Neural progenitor cell (in vitro differentiated cells): ENCODE data around the gene IRAK3. TPM values are rescaled to one million over a fixed set of nuclear protein-coding genes. Genes with fewer than 3 reads are reported as not detected.

ENCODE experiments used
- DNase-seq: peaks from one replicate; pipeline ENCODE4 v3.0.0-alpha.2; 2016; ENCODE audit warnings: low spot score
- H2AFZ ChIP-seq: fragments of 200-600 bp; sonication (generic); replicated peaks from 2 replicates; pipeline ENCODE4 v1.6.1; 2016; ENCODE audit warnings: antibody characterized with exemption
- H3F3A ChIP-seq: fragments of 200-600 bp; sonication (generic); 2 replicates; pipeline ENCODE4 v1.6.1; 2016; ENCODE audit warnings: antibody characterized with exemption, low read depth
- H3K27ac ChIP-seq: fragments of 200-600 bp; sonication (generic); 2 replicates; pipeline ENCODE4 v1.5.1; 2016; ENCODE audit warnings: mild to moderate bottlenecking
- H3K27me3 ChIP-seq: fragments of 200-600 bp; sonication (generic); 2 replicates; pipeline ENCODE4 v1.6.1; 2016; ENCODE audit warnings: mild to moderate bottlenecking, moderate library complexity
- H3K36me3 ChIP-seq: fragments of 200-600 bp; sonication (generic); 2 replicates; pipeline ENCODE4 v1.5.1; 2016
- H3K4me1 ChIP-seq: fragments of 200-600 bp; sonication (generic); 2 replicates; pipeline ENCODE4 v1.6.1; 2016; ENCODE audit warnings: mixed run types
- H3K4me2 ChIP-seq: fragments of 200-600 bp; sonication (generic); 2 replicates; pipeline ENCODE4 v1.6.1; 2016
- H3K4me3 ChIP-seq: fragments of 200-600 bp; sonication (generic); 2 replicates; pipeline ENCODE4 v1.5.1; 2016
- H3K79me2 ChIP-seq: fragments of 200-600 bp; sonication (generic); 2 replicates; pipeline ENCODE4 v1.6.1; 2016; ENCODE audit warnings: low read depth
- H3K9ac ChIP-seq: fragments of 200-600 bp; sonication (generic); 2 replicates; pipeline ENCODE4 v1.6.1; 2016
- H3K9me3 ChIP-seq: fragments of 200-600 bp; sonication (generic); 2 replicates; pipeline ENCODE4 v1.5.1; 2016; ENCODE audit warnings: low read depth
- H4K20me1 ChIP-seq: fragments of 200-600 bp; sonication (generic); 2 replicates; pipeline ENCODE4 v1.6.1; 2016; ENCODE audit warnings: low read depth
- H3K27ac Mint-ChIP-seq: 3 replicates; pipeline ENCODE4 v1.8.0; 2021; ENCODE audit warnings: mixed read lengths
- H3K27me3 Mint-ChIP-seq: 2 replicates; pipeline ENCODE4 v1.8.0; 2022; ENCODE audit warnings: low read depth, mild to moderate bottlenecking, inconsistent platforms, moderate library complexity, mixed read lengths; ENCODE audit not compliant: insufficient read depth
- H3K36me3 Mint-ChIP-seq: 3 replicates; pipeline ENCODE4 v1.8.0; 2021; ENCODE audit warnings: mixed read lengths
- H3K4me1 Mint-ChIP-seq: 3 replicates; pipeline ENCODE4 v1.8.0; 2021; ENCODE audit warnings: mixed read lengths
- H3K4me3 Mint-ChIP-seq: 3 replicates; pipeline ENCODE4 v1.8.0; 2021; ENCODE audit warnings: mild to moderate bottlenecking, moderate library complexity, mixed read lengths
- H3K9me3 Mint-ChIP-seq: 3 replicates; pipeline ENCODE4 v1.8.0; 2020; ENCODE audit warnings: mixed read lengths
- EZH2 ChIP-seq: fragments of 200-600 bp; sonication (generic); IDR thresholded peaks from 2 replicates; pipeline ENCODE4 v1.6.1; 2017; ENCODE audit warnings: antibody characterized with exemption, mild to moderate bottlenecking, moderate library complexity
- EZH2phosphoT487 ChIP-seq: fragments of 200-600 bp; sonication (generic); IDR thresholded peaks from 2 replicates; pipeline ENCODE4 v1.6.1; 2017; ENCODE audit warnings: antibody characterized with exemption
- total RNA-seq: library from RNA; depleted of rRNA; stranded (reverse); fragments of >200 nt; gene quantifications from 2 replicates; pipeline ENCODE4 v1.2.3, GENCODE V29; 2015; ENCODE audit warnings: low replicate concordance
- TF ChIP-seq, protein P1 (sequence below): fragments of 200-600 bp; sonication (generic); IDR thresholded peaks from 2 replicates; pipeline ENCODE4 v1.5.1; 2017; ENCODE audit warnings: antibody characterized with exemption, mild to moderate bottlenecking

The IRAK3 gene
- total RNA-seq, 1 donor from 2014 or later = 3.0 TPM

DNA sequence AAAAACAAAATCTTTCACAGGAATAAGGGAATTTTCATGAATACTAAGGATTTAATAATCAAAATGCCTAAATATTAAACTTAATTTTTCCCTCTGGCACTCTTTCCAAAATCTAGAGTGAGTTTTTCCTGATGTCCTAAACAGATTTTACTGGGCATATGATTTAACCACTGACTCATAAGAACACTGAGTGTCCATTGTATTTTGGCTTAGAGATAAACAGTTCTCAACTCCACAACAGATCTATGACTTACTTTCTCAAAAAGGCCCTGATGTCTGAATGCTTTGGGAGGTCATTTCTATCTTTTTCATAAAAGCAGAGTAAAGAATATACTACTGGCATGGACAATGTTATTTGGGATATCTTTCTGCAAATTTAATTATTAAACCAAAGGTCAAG is 34.2 kb upstream of the IRAK3 start:
- Mint-ChIP-seq H3K36me3 (peaks cover 3% of the 10 kb centered on the region), H3K9me3 (no peaks in the 10 kb centered on the region), H3K4me3 (no peak overlapping the region), H3K27ac (no peak overlapping the region), H3K4me1 (no peaks in the 10 kb centered on the region), H3K27me3 (no peaks in the 10 kb centered on the region)
- H3K27ac ChIP-seq = no peak overlapping the region
- H3K9me3 ChIP-seq = no peaks in the 10 kb centered on the region
- H3K4me2 ChIP-seq = no peak overlapping the region
- no peaks in the 10 kb centered on the region for H3K79me2 ChIP-seq
- H3K36me3 ChIP-seq = no peaks in the 10 kb centered on the region
- no peaks in the 10 kb centered on the region for H4K20me1 ChIP-seq
- TF ChIP-seq EZH2phosphoT487 = no peak
- TF ChIP-seq, protein P1, sequence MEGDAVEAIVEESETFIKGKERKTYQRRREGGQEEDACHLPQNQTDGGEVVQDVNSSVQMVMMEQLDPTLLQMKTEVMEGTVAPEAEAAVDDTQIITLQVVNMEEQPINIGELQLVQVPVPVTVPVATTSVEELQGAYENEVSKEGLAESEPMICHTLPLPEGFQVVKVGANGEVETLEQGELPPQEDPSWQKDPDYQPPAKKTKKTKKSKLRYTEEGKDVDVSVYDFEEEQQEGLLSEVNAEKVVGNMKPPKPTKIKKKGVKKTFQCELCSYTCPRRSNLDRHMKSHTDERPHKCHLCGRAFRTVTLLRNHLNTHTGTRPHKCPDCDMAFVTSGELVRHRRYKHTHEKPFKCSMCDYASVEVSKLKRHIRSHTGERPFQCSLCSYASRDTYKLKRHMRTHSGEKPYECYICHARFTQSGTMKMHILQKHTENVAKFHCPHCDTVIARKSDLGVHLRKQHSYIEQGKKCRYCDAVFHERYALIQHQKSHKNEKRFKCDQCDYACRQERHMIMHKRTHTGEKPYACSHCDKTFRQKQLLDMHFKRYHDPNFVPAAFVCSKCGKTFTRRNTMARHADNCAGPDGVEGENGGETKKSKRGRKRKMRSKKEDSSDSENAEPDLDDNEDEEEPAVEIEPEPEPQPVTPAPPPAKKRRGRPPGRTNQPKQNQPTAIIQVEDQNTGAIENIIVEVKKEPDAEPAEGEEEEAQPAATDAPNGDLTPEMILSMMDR = no peak
- no peak overlapping the region for H3K4me3 ChIP-seq
- H3K9ac ChIP-seq = no peak overlapping the region
- H2AFZ ChIP-seq = no peak overlapping the region
- DNase-seq = no peak
- H3K4me1 ChIP-seq = no peaks in the 10 kb centered on the region
- no peaks in the 10 kb centered on the region for H3F3A ChIP-seq
- H3K27me3 ChIP-seq = no peaks in the 10 kb centered on the region

DNA sequence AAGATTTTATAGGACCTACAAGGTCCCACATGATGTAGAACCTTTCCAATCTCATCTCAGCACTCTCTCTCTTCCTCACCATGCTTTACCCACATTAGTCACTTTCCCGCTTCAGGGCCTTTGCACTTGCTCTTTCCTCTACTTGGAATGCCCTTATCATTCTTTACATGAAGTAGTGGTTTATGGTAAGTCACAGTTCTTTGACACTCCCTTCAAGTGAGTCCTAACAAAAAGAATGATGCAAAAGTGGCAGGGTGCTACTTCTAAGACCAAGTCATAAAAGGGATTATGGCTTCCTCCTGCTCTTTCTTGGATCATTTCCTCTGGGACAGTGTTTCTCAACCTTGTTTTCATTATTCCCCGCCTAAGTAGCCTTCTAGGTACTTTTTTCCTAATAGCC is 32.4 kb upstream of the IRAK3 start:
- no peaks in the 10 kb centered on the region for H3K4me1 Mint-ChIP-seq
- Histone ChIP-seq H3K27ac (no peak overlapping the region), H2AFZ (no peak overlapping the region), H3F3A (no peaks in the 10 kb centered on the region), H3K79me2 (peaks cover 8% of the 10 kb centered on the region), H3K4me3 (no peak overlapping the region), H3K9ac (no peak overlapping the region), H3K4me2 (no peak overlapping the region), H4K20me1 (no peaks in the 10 kb centered on the region), H3K4me1 (no peaks in the 10 kb centered on the region), H3K36me3 (no peaks in the 10 kb centered on the region), H3K27me3 (no peaks in the 10 kb centered on the region), H3K9me3 (no peaks in the 10 kb centered on the region)
- DNase-seq = no peak
- H3K36me3 Mint-ChIP-seq = peaks cover 8% of the 10 kb centered on the region
- no peak overlapping the region for H3K27ac Mint-ChIP-seq
- H3K27me3 Mint-ChIP-seq = no peaks in the 10 kb centered on the region
- TF ChIP-seq, protein P1 = no peak
- no peak for TF ChIP-seq EZH2phosphoT487
- TF ChIP-seq EZH2 = no peak
- no peak overlapping the region for H3K4me3 Mint-ChIP-seq
- no peaks in the 10 kb centered on the region for H3K9me3 Mint-ChIP-seq

DNA sequence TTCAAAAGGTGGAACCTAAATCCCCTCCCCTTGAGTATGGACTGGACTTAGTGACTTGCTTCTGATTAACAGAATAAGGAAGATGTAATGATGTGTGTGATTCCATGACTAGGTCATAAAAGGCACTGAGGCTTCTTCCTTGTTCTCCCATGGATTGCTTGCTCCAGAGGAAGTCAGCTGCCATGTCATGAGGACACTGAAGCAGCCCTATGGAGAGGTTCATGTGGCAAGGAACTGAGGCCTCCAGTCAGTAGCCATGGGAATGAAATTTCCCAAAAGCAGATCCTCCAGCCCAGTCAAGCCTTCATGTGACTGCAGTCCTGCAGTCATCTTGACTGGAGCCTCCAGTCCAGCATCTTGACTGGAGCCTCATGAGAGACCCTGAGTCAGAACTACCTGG is 29.9 kb upstream of the IRAK3 start:
- DNase-seq = no peak
- Mint-ChIP-seq H3K27ac (no peak overlapping the region), H3K9me3 (peaks cover 4% of the 10 kb centered on the region), H3K4me1 (no peaks in the 10 kb centered on the region), H3K4me3 (no peak overlapping the region), H3K27me3 (no peaks in the 10 kb centered on the region), H3K36me3 (peaks cover 13% of the 10 kb centered on the region)
- H3K9me3 ChIP-seq = no peaks in the 10 kb centered on the region
- no peaks in the 10 kb centered on the region for H3K27me3 ChIP-seq
- H3K79me2 ChIP-seq = peaks cover 23% of the 10 kb centered on the region
- no peak overlapping the region for H3K9ac ChIP-seq
- H3F3A ChIP-seq = no peaks in the 10 kb centered on the region
- no peak overlapping the region for H3K4me2 ChIP-seq
- no peaks in the 10 kb centered on the region for H4K20me1 ChIP-seq
- H3K4me3 ChIP-seq = no peak overlapping the region
- H3K4me1 ChIP-seq = no peaks in the 10 kb centered on the region
- TF ChIP-seq EZH2 (no peak), EZH2phosphoT487 (no peak)
- TF ChIP-seq, protein P1 = no peak
- H3K27ac ChIP-seq = no peak overlapping the region
- no peak overlapping the region for H2AFZ ChIP-seq
- no peaks in the 10 kb centered on the region for H3K36me3 ChIP-seq

DNA sequence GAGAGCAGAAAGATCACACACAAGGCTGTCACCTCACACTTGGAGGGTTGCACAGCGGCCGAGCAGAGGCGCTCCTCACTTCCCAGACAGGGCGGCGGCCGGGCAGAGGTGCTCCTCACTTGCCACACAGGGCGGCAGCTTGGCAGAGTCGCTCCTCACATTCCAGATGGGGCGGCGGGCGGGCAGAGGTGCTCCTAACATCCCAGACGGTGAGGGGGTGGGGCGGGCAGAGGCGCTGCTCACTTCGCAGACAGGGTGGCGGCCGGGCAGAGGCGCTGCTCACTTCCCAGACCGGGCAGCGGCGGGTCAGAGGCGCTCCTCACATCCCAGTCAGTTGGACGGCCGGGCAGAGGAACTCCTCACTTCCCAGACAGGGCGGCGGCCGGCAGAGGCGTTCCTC is 28.3 kb upstream of the IRAK3 start:
- Histone ChIP-seq H3K27me3 (no peaks in the 10 kb centered on the region), H3K9me3 (no peaks in the 10 kb centered on the region), H3K36me3 (peaks cover 3% of the 10 kb centered on the region), H3K79me2 (peaks cover 39% of the 10 kb centered on the region), H3K27ac (no peak overlapping the region), H3K9ac (no peak overlapping the region), H4K20me1 (no peaks in the 10 kb centered on the region), H3F3A (no peaks in the 10 kb centered on the region), H3K4me1 (no peaks in the 10 kb centered on the region), H3K4me2 (no peak overlapping the region), H2AFZ (no peak overlapping the region), H3K4me3 (no peak overlapping the region)
- Mint-ChIP-seq H3K9me3 (peaks cover 18% of the 10 kb centered on the region), H3K27ac (no peak overlapping the region), H3K36me3 (peaks cover 27% of the 10 kb centered on the region), H3K27me3 (peaks cover 1% of the 10 kb centered on the region), H3K4me1 (no peaks in the 10 kb centered on the region), H3K4me3 (no peak overlapping the region)
- no peak for DNase-seq
- TF ChIP-seq EZH2phosphoT487 (no peak), EZH2 (no peak)
- TF ChIP-seq, protein P1 = no peak
